Measurements from ENCODE around the gene PPP1R1B.

Gene PPP1R1B

GRCh38 chr17:39659279-39660010 lies 32.7 kb downstream of the PPP1R1B start:
- no peak overlapping the region for H3K4me3 ChIP-seq (ENCODE audit: low read length)
- peaks cover 36% of the 10 kb centered on the region for H3K36me3 ChIP-seq (ENCODE audit: control insufficient read depth, insufficient read depth, low read length)
- H3K4me1 ChIP-seq (ENCODE audit: control insufficient read depth, insufficient read depth, low read length): no peaks in the 10 kb centered on the region
- no peak overlapping the region for H3K9ac ChIP-seq (ENCODE audit: low read length)
- no peak overlapping the region for H3K27ac ChIP-seq (ENCODE audit: low read depth, low read length)
- H3K27me3 ChIP-seq (ENCODE audit: control insufficient read depth, insufficient read depth, low read length): no peaks in the 10 kb centered on the region

GRCh38 chr17:39660011-39660360 lies 33.2 kb downstream of the PPP1R1B start:
- Histone ChIP-seq H3K4me3 (ENCODE audit: low read length) (no peak overlapping the region), H3K9ac (ENCODE audit: low read length) (no peak overlapping the region), H3K27me3 (ENCODE audit: control insufficient read depth, insufficient read depth, low read length) (no peaks in the 10 kb centered on the region), H3K27ac (ENCODE audit: low read depth, low read length) (no peak overlapping the region), H3K36me3 (ENCODE audit: control insufficient read depth, insufficient read depth, low read length) (peaks cover 36% of the 10 kb centered on the region), H3K4me1 (ENCODE audit: control insufficient read depth, insufficient read depth, low read length) (no peaks in the 10 kb centered on the region)

GRCh38 chr17:39660397-39661385 lies 33.9 kb downstream of the PPP1R1B start:
- Histone ChIP-seq H3K9ac (ENCODE audit: low read length) (no peak overlapping the region), H3K4me3 (ENCODE audit: low read length) (no peak overlapping the region), H3K36me3 (ENCODE audit: control insufficient read depth, insufficient read depth, low read length) (peaks cover 36% of the 10 kb centered on the region), H3K27ac (ENCODE audit: low read depth, low read length) (no peak overlapping the region), H3K4me1 (ENCODE audit: control insufficient read depth, insufficient read depth, low read length) (no peaks in the 10 kb centered on the region), H3K27me3 (ENCODE audit: control insufficient read depth, insufficient read depth, low read length) (no peaks in the 10 kb centered on the region)

- Histone ChIP-seq H3K4me3 (ENCODE audit: low read length) (no peak overlapping the region), H3K27me3 (ENCODE audit: control insufficient read depth, insufficient read depth, low read length) (peaks cover 3% of the 10 kb centered on the region), H3K36me3 (ENCODE audit: control insufficient read depth, insufficient read depth, low read length) (peaks cover 33% of the 10 kb centered on the region), H3K9ac (ENCODE audit: low read length) (no peak overlapping the region), H3K27ac (ENCODE audit: low read depth, low read length) (no peak overlapping the region), H3K4me1 (ENCODE audit: control insufficient read depth, insufficient read depth, low read length) (no peaks in the 10 kb centered on the region)
Measured at GRCh38 chr17:39661744-39662541, 35.2 kb downstream of the PPP1R1B start.

- Histone ChIP-seq H3K27ac (ENCODE audit: low read depth, low read length) (no peak overlapping the region), H3K9ac (ENCODE audit: low read length) (no peak overlapping the region), H3K36me3 (ENCODE audit: control insufficient read depth, insufficient read depth, low read length) (peaks cover 30% of the 10 kb centered on the region), H3K4me1 (ENCODE audit: control insufficient read depth, insufficient read depth, low read length) (no peaks in the 10 kb centered on the region), H3K4me3 (ENCODE audit: low read length) (no peak overlapping the region), H3K27me3 (ENCODE audit: control insufficient read depth, insufficient read depth, low read length) (peaks cover 9% of the 10 kb centered on the region)
Measured at GRCh38 chr17:39662551-39663339, 36.0 kb downstream of the PPP1R1B start.

- Histone ChIP-seq H3K27me3 (ENCODE audit: control insufficient read depth, insufficient read depth, low read length) (peaks cover 9% of the 10 kb centered on the region), H3K4me1 (ENCODE audit: control insufficient read depth, insufficient read depth, low read length) (no peaks in the 10 kb centered on the region), H3K36me3 (ENCODE audit: control insufficient read depth, insufficient read depth, low read length) (peaks cover 24% of the 10 kb centered on the region), H3K9ac (ENCODE audit: low read length) (no peak overlapping the region), H3K27ac (ENCODE audit: low read depth, low read length) (no peak overlapping the region), H3K4me3 (ENCODE audit: low read length) (no peak overlapping the region)
Measured at GRCh38 chr17:39663340-39663687, 36.6 kb downstream of the PPP1R1B start.

GRCh38 chr17:39663688-39664580 lies 37.2 kb downstream of the PPP1R1B start:
- H3K36me3 ChIP-seq (ENCODE audit: control insufficient read depth, insufficient read depth, low read length): peaks cover 19% of the 10 kb centered on the region
- H3K4me3 ChIP-seq (ENCODE audit: low read length): no peak overlapping the region
- H3K9ac ChIP-seq (ENCODE audit: low read length): no peak overlapping the region
- no peaks in the 10 kb centered on the region for H3K4me1 ChIP-seq (ENCODE audit: control insufficient read depth, insufficient read depth, low read length)
- H3K27me3 ChIP-seq (ENCODE audit: control insufficient read depth, insufficient read depth, low read length): peaks cover 9% of the 10 kb centered on the region
- H3K27ac ChIP-seq (ENCODE audit: low read depth, low read length): no peak overlapping the region

GRCh38 chr17:39664581-39665561 lies 38.1 kb downstream of the PPP1R1B start, which contains the start of gene TCAP:
Gene TCAP, plus strand, starts transcription at chr17:39665349. Its CDS starts 11 bp downstream, at chr17:39665360.
- H3K27me3 ChIP-seq (ENCODE audit: control insufficient read depth, insufficient read depth, low read length): peaks cover 14% of the 10 kb centered on the region
- no peak within 1 kb of the TSS for H3K4me3 ChIP-seq (ENCODE audit: low read length)
- no peak within 1 kb of the TSS for H3K9ac ChIP-seq (ENCODE audit: low read length)
- peaks cover 18% of the 10 kb centered on the region for H3K36me3 ChIP-seq (ENCODE audit: control insufficient read depth, insufficient read depth, low read length)
- no peaks in the 10 kb centered on the region for H3K4me1 ChIP-seq (ENCODE audit: control insufficient read depth, insufficient read depth, low read length)
- no peak within 1 kb of the TSS for H3K27ac ChIP-seq (ENCODE audit: low read depth, low read length)

GRCh38 chr17:39665642-39666224 lies 39.0 kb downstream of the PPP1R1B start:
- H3K36me3 ChIP-seq (ENCODE audit: control insufficient read depth, insufficient read depth, low read length): peaks cover 11% of the 10 kb centered on the region
- H3K9ac ChIP-seq (ENCODE audit: low read length): no peak overlapping the region
- no peak overlapping the region for H3K27ac ChIP-seq (ENCODE audit: low read depth, low read length)
- no peaks in the 10 kb centered on the region for H3K4me1 ChIP-seq (ENCODE audit: control insufficient read depth, insufficient read depth, low read length)
- H3K4me3 ChIP-seq (ENCODE audit: low read length): no peak overlapping the region
- peaks cover 21% of the 10 kb centered on the region for H3K27me3 ChIP-seq (ENCODE audit: control insufficient read depth, insufficient read depth, low read length)

GRCh38 chr17:39666231-39666600 lies 39.5 kb downstream of the PPP1R1B start:
- Histone ChIP-seq H3K9ac (ENCODE audit: low read length) (no peak overlapping the region), H3K27ac (ENCODE audit: low read depth, low read length) (no peak overlapping the region), H3K4me1 (ENCODE audit: control insufficient read depth, insufficient read depth, low read length) (no peaks in the 10 kb centered on the region), H3K27me3 (ENCODE audit: control insufficient read depth, insufficient read depth, low read length) (peaks cover 25% of the 10 kb centered on the region), H3K36me3 (ENCODE audit: control insufficient read depth, insufficient read depth, low read length) (peaks cover 7% of the 10 kb centered on the region), H3K4me3 (ENCODE audit: low read length) (no peak overlapping the region)
